K562 (cell line): Measurements from ENCODE around the gene ITIH6. TPM values are rescaled to one million over a fixed set of nuclear protein-coding genes. Genes with fewer than 3 reads are reported as not detected.

Source experiments
- ARHGAP35 ChIP-seq: fragments of 450-650 bp; IDR thresholded peaks from 2 replicates; pipeline ENCODE4 v1.6.1; 2018; ENCODE audit not compliant: partially characterized antibody
- ARID1B ChIP-seq: fragments of 450-650 bp; IDR thresholded peaks from 2 replicates; pipeline ENCODE4 v1.6.1; 2016; ENCODE audit warnings: antibody characterized with exemption, mild to moderate bottlenecking, inconsistent platforms
- BMI1 ChIP-seq: fragments of 150-350 bp; IDR thresholded peaks from 2 replicates; pipeline ENCODE4 v1.6.1; 2014; ENCODE audit warnings: low read length
- CREB1 ChIP-seq, 2 experiments: sonication (generic) in 1 of 2; formaldehyde crosslinking in 1 of 2; IDR thresholded peaks; 2 replicates each; pipeline versions ENCODE4 v1.6.1 to v1.8.0; 2012 to 2022; ENCODE audit warnings: inconsistent platforms in 1 of 2, mild to moderate bottlenecking in 1 of 2, missing genetic modification reagents in 1 of 2, moderate library complexity in 1 of 2
- EP400 ChIP-seq: fragments of 450-650 bp; IDR thresholded peaks from 2 replicates; pipeline ENCODE4 v1.6.1; 2017; ENCODE audit warnings: antibody characterized with exemption, mild to moderate bottlenecking, moderate library complexity
- ETV1 ChIP-seq: fragments of 450-650 bp; conservative IDR thresholded peaks from 2 replicates; pipeline ENCODE4 v1.6.1; 2016; ENCODE audit warnings: missing genetic modification characterization, control low read depth, low read depth, missing compliant biosample characterization
- FOXM1 ChIP-seq, 2 experiments: fragments of 450-650 bp in 1 of 2; sonication (generic) in 1 of 2; formaldehyde crosslinking in 1 of 2; IDR thresholded peaks; 2 replicates each; pipeline versions ENCODE4 v1.6.1 to v1.9.0; 2017 to 2022; ENCODE audit warnings: low read depth in 2 of 2, mild to moderate bottlenecking in 2 of 2, missing genetic modification reagents in 1 of 2, moderate library complexity in 1 of 2
- FOXO4 ChIP-seq: fragments of 450-650 bp; formaldehyde crosslinking; IDR thresholded peaks from 2 replicates; pipeline ENCODE4 v1.4.0; 2020; ENCODE audit warnings: mild to moderate bottlenecking, moderate library complexity
- HDGF ChIP-seq: fragments of 450-650 bp; IDR thresholded peaks from 2 replicates; pipeline ENCODE4 v1.6.1; 2016
- KAT2B ChIP-seq: IDR thresholded peaks from one replicate; pipeline ENCODE4 v1.6.1; 2012; ENCODE audit warnings: low read depth, mild to moderate bottlenecking, control low read depth, inconsistent platforms, low read length, moderate library complexity
- SPI1 ChIP-seq: IDR thresholded peaks from 2 replicates; pipeline ENCODE4 v1.6.1; 2011; ENCODE audit warnings: low read depth, low read length, control low read depth, borderline replicate concordance
- TCF7L2 ChIP-seq: fragments of 150-350 bp; IDR thresholded peaks from 2 replicates; pipeline ENCODE4 v1.6.1; 2016; ENCODE audit warnings: low read depth, mild to moderate bottlenecking, low read length, moderate library complexity
- ZC3H8 ChIP-seq: fragments of 450-650 bp; IDR thresholded peaks from 2 replicates; pipeline ENCODE4 v1.6.1; 2017
- ZNF324 ChIP-seq: fragments of 250-450 bp; sonication (Bioruptor Pico); IDR thresholded peaks from 2 replicates; pipeline ENCODE4 v1.4.0; 2020; ENCODE audit warnings: mild to moderate bottlenecking
- ZNF561 ChIP-seq: fragments of 450-650 bp; formaldehyde crosslinking; conservative IDR thresholded peaks from 2 replicates; pipeline ENCODE4 v1.4.0; 2020; ENCODE audit warnings: mild to moderate bottlenecking, moderate library complexity
- polyA plus RNA-seq, 8 experiments: library from polyadenylated mRNA; depleted of rRNA in 4 of 8; stranded (reverse) in 5 of 8; unstranded in 3 of 8; fragments of >200 nt; fragmentation: Nextera tagmentation in 2 of 8; fragmentation: Illumina TruSeq in 1 of 8; extraction: Ambion mirVana in 2 of 8; extraction: Trizol in 1 of 8; gene quantifications; 2 replicates each; pipeline versions ENCODE4 v1.2.1 to v1.2.3, GENCODE V29; 2011 to 2014; ENCODE audit warnings: inconsistent platforms in 1 of 8, missing spikeins in 1 of 8
- total RNA-seq, 7 experiments: library from RNA; depleted of rRNA in 6 of 7; stranded (reverse); fragments of >200 nt in 6 of 7; fragmentation: Illumina TruSeq in 2 of 7; extraction: Trizol in 2 of 7; gene quantifications; 2 replicates each; pipeline versions ENCODE4 v1.2.1 to v1.2.3, GENCODE V29; 2011 to 2021; ENCODE audit warnings: low replicate concordance in 1 of 7
- TF ChIP-seq, protein P1 (sequence below): fragments of 200-800 bp; sonication (Bioruptor generic); IDR thresholded peaks from 2 replicates; pipeline ENCODE4 v1.6.1; 2017; ENCODE audit warnings: missing genetic modification characterization, missing compliant biosample characterization
- TF ChIP-seq, protein P2 (sequence below): sonication (generic); formaldehyde crosslinking; IDR thresholded peaks from 2 replicates; pipeline ENCODE4 v1.8.0; 2022; ENCODE audit warnings: mild to moderate bottlenecking, missing genetic modification reagents
- TF ChIP-seq, protein P3 (sequence below): sonication (generic); formaldehyde crosslinking; IDR thresholded peaks from 2 replicates; pipeline ENCODE4 v1.8.1; 2023; ENCODE audit warnings: mild to moderate bottlenecking, missing genetic modification reagents, moderate library complexity
- TF ChIP-seq, protein P4 (sequence below): fragments of 450-650 bp; IDR thresholded peaks from one replicate; pipeline ENCODE4 v1.6.1; 2018; ENCODE audit warnings: mild to moderate bottlenecking, moderate library complexity; ENCODE audit not compliant: partially characterized antibody

ITIH6 gene
- total and polyA plus RNA-seq, 9 of the 15 experiments (the other 6 are each of a cell fraction or from before 2014, with no cell fraction given): 0.03 TPM; not detected in 8

DNA sequence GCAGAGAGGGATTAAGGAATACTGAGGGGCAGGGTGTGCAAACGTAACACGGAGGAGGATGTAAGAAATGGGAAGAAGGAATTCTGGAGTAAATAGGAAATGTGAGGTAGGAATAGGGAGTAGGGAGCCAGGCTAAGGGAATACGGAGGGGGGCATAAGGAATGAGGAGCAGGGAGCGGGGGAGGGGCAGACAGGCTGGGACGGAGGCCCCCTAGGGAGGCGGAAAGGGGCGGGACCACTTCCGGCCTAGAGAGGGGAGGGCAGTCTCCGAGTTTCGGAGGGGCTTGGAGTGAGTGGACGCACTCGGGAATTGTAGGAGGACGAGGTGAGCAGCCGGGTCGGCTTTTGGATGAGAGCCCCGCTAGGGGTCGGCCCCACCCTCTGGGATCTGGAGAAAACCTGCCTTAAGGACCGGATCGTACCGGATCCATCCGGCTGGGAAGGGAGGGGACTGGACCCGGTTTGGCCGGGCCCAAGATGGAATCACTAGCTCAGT is 10.1 kb upstream of the ITIH6 start (continued):
- TF ChIP-seq, protein P1, sequence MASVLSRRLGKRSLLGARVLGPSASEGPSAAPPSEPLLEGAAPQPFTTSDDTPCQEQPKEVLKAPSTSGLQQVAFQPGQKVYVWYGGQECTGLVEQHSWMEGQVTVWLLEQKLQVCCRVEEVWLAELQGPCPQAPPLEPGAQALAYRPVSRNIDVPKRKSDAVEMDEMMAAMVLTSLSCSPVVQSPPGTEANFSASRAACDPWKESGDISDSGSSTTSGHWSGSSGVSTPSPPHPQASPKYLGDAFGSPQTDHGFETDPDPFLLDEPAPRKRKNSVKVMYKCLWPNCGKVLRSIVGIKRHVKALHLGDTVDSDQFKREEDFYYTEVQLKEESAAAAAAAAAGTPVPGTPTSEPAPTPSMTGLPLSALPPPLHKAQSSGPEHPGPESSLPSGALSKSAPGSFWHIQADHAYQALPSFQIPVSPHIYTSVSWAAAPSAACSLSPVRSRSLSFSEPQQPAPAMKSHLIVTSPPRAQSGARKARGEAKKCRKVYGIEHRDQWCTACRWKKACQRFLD (CRISPR knock-in tag): no peak
- TF ChIP-seq TCF7L2: no peak
- TF ChIP-seq ARID1B: 0 out of 2 replicates have a peak, but pooled peaks have one; percentile 18
- TF ChIP-seq FOXO4 (CRISPR knock-in tag): no peak
- TF ChIP-seq ZNF324 (CRISPR knock-in tag): no peak
- TF ChIP-seq FOXM1 (IDR thresholded peaks at IDR 0.05; ENCODE audit: low read depth): no peak
- TF ChIP-seq FOXM1 (CRISPR knock-in tag; IDR thresholded peaks at IDR 0.05; ENCODE audit: low read depth): no peak
- TF ChIP-seq CREB1 (IDR thresholded peaks at IDR 0.05): no peak
- TF ChIP-seq CREB1 (CRISPR knock-in tag; IDR thresholded peaks at IDR 0.05): no peak
- TF ChIP-seq HDGF: no peak
- TF ChIP-seq, protein P2, sequence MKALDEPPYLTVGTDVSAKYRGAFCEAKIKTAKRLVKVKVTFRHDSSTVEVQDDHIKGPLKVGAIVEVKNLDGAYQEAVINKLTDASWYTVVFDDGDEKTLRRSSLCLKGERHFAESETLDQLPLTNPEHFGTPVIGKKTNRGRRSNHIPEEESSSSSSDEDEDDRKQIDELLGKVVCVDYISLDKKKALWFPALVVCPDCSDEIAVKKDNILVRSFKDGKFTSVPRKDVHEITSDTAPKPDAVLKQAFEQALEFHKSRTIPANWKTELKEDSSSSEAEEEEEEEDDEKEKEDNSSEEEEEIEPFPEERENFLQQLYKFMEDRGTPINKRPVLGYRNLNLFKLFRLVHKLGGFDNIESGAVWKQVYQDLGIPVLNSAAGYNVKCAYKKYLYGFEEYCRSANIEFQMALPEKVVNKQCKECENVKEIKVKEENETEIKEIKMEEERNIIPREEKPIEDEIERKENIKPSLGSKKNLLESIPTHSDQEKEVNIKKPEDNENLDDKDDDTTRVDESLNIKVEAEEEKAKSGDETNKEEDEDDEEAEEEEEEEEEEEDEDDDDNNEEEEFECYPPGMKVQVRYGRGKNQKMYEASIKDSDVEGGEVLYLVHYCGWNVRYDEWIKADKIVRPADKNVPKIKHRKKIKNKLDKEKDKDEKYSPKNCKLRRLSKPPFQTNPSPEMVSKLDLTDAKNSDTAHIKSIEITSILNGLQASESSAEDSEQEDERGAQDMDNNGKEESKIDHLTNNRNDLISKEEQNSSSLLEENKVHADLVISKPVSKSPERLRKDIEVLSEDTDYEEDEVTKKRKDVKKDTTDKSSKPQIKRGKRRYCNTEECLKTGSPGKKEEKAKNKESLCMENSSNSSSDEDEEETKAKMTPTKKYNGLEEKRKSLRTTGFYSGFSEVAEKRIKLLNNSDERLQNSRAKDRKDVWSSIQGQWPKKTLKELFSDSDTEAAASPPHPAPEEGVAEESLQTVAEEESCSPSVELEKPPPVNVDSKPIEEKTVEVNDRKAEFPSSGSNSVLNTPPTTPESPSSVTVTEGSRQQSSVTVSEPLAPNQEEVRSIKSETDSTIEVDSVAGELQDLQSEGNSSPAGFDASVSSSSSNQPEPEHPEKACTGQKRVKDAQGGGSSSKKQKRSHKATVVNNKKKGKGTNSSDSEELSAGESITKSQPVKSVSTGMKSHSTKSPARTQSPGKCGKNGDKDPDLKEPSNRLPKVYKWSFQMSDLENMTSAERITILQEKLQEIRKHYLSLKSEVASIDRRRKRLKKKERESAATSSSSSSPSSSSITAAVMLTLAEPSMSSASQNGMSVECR: no peak
- no peak for TF ChIP-seq ARHGAP35
- TF ChIP-seq KAT2B: no peak
- TF ChIP-seq, protein P3, sequence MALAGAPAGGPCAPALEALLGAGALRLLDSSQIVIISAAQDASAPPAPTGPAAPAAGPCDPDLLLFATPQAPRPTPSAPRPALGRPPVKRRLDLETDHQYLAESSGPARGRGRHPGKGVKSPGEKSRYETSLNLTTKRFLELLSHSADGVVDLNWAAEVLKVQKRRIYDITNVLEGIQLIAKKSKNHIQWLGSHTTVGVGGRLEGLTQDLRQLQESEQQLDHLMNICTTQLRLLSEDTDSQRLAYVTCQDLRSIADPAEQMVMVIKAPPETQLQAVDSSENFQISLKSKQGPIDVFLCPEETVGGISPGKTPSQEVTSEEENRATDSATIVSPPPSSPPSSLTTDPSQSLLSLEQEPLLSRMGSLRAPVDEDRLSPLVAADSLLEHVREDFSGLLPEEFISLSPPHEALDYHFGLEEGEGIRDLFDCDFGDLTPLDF (CRISPR knock-in tag): no peak
- peak; percentile 31; the same call in 1 of the 2 replicates for TF ChIP-seq ETV1 (tag)
- no peak for TF ChIP-seq ZNF561 (CRISPR knock-in tag)
- no peak for TF ChIP-seq SPI1
- no peak for TF ChIP-seq BMI1
- 0 out of 2 replicates have a peak, but pooled peaks have one; percentile 72 for TF ChIP-seq EP400
- TF ChIP-seq, protein P4, sequence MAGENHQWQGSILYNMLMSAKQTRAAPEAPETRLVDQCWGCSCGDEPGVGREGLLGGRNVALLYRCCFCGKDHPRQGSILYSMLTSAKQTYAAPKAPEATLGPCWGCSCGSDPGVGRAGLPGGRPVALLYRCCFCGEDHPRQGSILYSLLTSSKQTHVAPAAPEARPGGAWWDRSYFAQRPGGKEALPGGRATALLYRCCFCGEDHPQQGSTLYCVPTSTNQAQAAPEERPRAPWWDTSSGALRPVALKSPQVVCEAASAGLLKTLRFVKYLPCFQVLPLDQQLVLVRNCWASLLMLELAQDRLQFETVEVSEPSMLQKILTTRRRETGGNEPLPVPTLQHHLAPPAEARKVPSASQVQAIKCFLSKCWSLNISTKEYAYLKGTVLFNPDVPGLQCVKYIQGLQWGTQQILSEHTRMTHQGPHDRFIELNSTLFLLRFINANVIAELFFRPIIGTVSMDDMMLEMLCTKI: no peak
- no peak for TF ChIP-seq ZC3H8
